HEK293T (cell line): Measurements from ENCODE around the gene WWOX.

Experiments used
- CTCF ChIA-PET: fragments of 350-600 bp; formaldehyde crosslinking; extraction: SDS; loops from one replicate; lab custom pipeline; 2021; ENCODE audit warnings: antibody characterized with exemption, inconsistent platforms; lab: Yijun Ruan, JAX
- POLR2A ChIA-PET: fragments of 350-600 bp; formaldehyde crosslinking; extraction: SDS; loops from one replicate; lab custom pipeline; 2020; ENCODE audit warnings: antibody characterized with exemption, inconsistent platforms; lab: Yijun Ruan, JAX
- DNase-seq: peaks from one replicate; pipeline ENCODE4 v3.0.0; 2012; ENCODE audit warnings: mixed read lengths; ENCODE audit errors: extremely low spot score
- ARNT ChIP-seq: fragments of 450-650 bp; IDR thresholded peaks from 2 replicates; pipeline ENCODE4 v1.6.1; 2017; ENCODE audit warnings: mild to moderate bottlenecking
- BHLHE40 ChIP-seq: fragments of 450-650 bp; IDR thresholded peaks from 2 replicates; pipeline ENCODE4 v1.6.1; 2016; ENCODE audit warnings: mild to moderate bottlenecking, moderate library complexity, borderline replicate concordance
- CTBP1 ChIP-seq: fragments of 450-650 bp; IDR thresholded peaks from 2 replicates; pipeline ENCODE4 v1.6.1; 2016; ENCODE audit warnings: borderline replicate concordance
- ELF4 ChIP-seq: fragments of 450-650 bp; IDR thresholded peaks from 2 replicates; pipeline ENCODE4 v1.6.1; 2017; ENCODE audit warnings: antibody characterized with exemption
- FOXA1 ChIP-seq: fragments of 450-650 bp; IDR thresholded peaks from 2 replicates; pipeline ENCODE4 v1.6.1; 2016; ENCODE audit warnings: mild to moderate bottlenecking
- FOXK2 ChIP-seq: fragments of 450-650 bp; IDR thresholded peaks from 2 replicates; pipeline ENCODE4 v1.6.1; 2016; ENCODE audit warnings: mild to moderate bottlenecking
- FOXM1 ChIP-seq: fragments of 450-650 bp; IDR thresholded peaks from 2 replicates; pipeline ENCODE4 v1.6.1; 2017; ENCODE audit warnings: mild to moderate bottlenecking, borderline replicate concordance
- HDGF ChIP-seq: fragments of 450-650 bp; IDR thresholded peaks from 2 replicates; pipeline ENCODE4 v1.6.1; 2017; ENCODE audit warnings: antibody characterized with exemption, borderline replicate concordance
- L3MBTL2 ChIP-seq: fragments of 450-650 bp; conservative IDR thresholded peaks from 2 replicates; pipeline ENCODE4 v1.6.1; 2016; ENCODE audit warnings: mild to moderate bottlenecking
- LEF1 ChIP-seq: fragments of 450-650 bp; IDR thresholded peaks from 2 replicates; pipeline ENCODE4 v1.6.1; 2017; ENCODE audit warnings: mild to moderate bottlenecking, borderline replicate concordance
- NFRKB ChIP-seq: fragments of 450-650 bp; IDR thresholded peaks from 2 replicates; pipeline ENCODE4 v1.6.1; 2016; ENCODE audit warnings: mild to moderate bottlenecking, moderate library complexity
- SP1 ChIP-seq: fragments of 450-650 bp; IDR thresholded peaks from 2 replicates; pipeline ENCODE4 v1.6.1; 2017
- SUZ12 ChIP-seq: fragments of 450-650 bp; IDR thresholded peaks from 2 replicates; pipeline ENCODE4 v1.6.1; 2016; ENCODE audit warnings: mild to moderate bottlenecking
- TARDBP ChIP-seq: fragments of 450-650 bp; IDR thresholded peaks from 2 replicates; pipeline ENCODE4 v1.6.1; 2016
- ZNF384 ChIP-seq: fragments of 450-650 bp; IDR thresholded peaks from 2 replicates; pipeline ENCODE4 v1.6.1; 2016
- TF ChIP-seq, protein P1 (sequence below): fragments of 450-650 bp; IDR thresholded peaks from 2 replicates; pipeline ENCODE4 v1.6.1; 2016

Gene WWOX

DNA sequence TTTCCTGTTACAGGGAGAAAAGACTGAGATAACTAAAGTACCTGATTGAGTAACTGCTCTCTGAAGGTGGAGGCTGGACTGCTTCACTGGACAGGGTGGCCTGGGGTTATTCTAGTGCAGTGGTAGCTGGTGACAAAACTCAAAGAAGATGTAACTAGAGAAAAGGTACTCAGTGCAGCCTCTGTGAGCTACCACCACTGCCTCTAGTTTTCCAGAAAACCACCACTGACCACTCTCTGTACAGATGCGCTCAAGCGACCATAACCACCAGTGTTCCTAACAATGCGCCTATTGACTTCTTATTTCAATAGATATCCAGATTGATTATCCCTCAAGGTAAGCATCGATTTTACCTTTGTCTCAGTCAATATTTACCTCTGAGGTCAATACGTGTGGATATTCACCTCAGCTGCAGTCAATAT lies 492.2 kb downstream of the WWOX start:
- TF ChIP-seq LEF1: no peak
- POLR2A ChIA-PET: no interaction called here
- CTCF ChIA-PET: no interaction called here
- no peak for DNase-seq

DNA sequence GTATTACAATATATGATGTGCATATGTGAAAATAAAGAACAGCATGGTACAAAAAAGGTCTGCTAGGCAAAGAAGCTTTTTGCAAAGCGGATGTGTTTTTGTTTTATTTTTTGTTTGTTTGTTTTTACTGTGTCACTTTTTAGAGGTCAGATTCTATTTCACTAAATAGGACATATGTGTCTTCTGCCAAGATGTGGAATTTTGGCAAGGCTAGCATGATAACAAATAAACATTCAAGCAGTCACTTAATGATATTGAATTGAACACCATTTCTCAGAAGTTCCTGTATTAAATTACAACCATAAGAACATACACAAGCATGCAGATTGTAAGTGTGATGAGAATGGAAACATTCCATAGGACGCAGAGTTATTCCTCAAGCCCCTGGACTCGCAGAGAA lies 492.7 kb downstream of the WWOX start:
- ChIA-PET POLR2A (no interaction called here), CTCF (no interaction called here)
- no peak for TF ChIP-seq CTBP1
- TF ChIP-seq FOXM1: no peak
- no peak for TF ChIP-seq SP1
- no peak for TF ChIP-seq L3MBTL2
- TF ChIP-seq BHLHE40: no peak
- no peak for TF ChIP-seq NFRKB
- no peak for TF ChIP-seq ZNF384
- no peak for TF ChIP-seq TARDBP
- no peak for TF ChIP-seq ARNT
- no peak for TF ChIP-seq ELF4
- no peak for TF ChIP-seq SUZ12
- TF ChIP-seq LEF1: no peak
- no peak for TF ChIP-seq FOXA1
- TF ChIP-seq FOXK2: no peak
- no peak for TF ChIP-seq HDGF
- TF ChIP-seq, protein P1, sequence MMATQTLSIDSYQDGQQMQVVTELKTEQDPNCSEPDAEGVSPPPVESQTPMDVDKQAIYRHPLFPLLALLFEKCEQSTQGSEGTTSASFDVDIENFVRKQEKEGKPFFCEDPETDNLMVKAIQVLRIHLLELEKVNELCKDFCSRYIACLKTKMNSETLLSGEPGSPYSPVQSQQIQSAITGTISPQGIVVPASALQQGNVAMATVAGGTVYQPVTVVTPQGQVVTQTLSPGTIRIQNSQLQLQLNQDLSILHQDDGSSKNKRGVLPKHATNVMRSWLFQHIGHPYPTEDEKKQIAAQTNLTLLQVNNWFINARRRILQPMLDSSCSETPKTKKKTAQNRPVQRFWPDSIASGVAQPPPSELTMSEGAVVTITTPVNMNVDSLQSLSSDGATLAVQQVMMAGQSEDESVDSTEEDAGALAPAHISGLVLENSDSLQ: no peak
- DNase-seq: no peak

- ChIA-PET POLR2A (no interaction called here), CTCF (interaction anchor here (0.6 kb wide), 1 partner anchor 82 kb away, joined by 3 read pairs; no protein-coding TSS in a partner anchor)
- no peak for TF ChIP-seq FOXA1
- no peak for TF ChIP-seq FOXM1
- no peak for TF ChIP-seq SUZ12
- TF ChIP-seq HDGF: no peak
- no peak for TF ChIP-seq NFRKB
- TF ChIP-seq, protein P1: no peak
- no peak for TF ChIP-seq TARDBP
- TF ChIP-seq FOXK2: no peak
- TF ChIP-seq ELF4: no peak
- no peak for TF ChIP-seq ZNF384
- TF ChIP-seq L3MBTL2: no peak
- no peak for TF ChIP-seq SP1
- no peak for DNase-seq
Observed at GRCh38 chr16:78593352-78593751, 493.9 kb downstream of the WWOX start.

- CTCF ChIA-PET: interaction anchor here (0.6 kb wide), 1 partner anchor 82 kb away, joined by 3 read pairs; no protein-coding TSS in a partner anchor
- POLR2A ChIA-PET: no interaction called here
- no peak for DNase-seq
- no peak for TF ChIP-seq SP1
- no peak for TF ChIP-seq HDGF
- TF ChIP-seq ZNF384: no peak
- TF ChIP-seq FOXK2: no peak
- no peak for TF ChIP-seq ARNT
- no peak for TF ChIP-seq CTBP1
- no peak for TF ChIP-seq LEF1
- TF ChIP-seq, protein P1: no peak
- no peak for TF ChIP-seq BHLHE40
- TF ChIP-seq ELF4: no peak
- no peak for TF ChIP-seq SUZ12
- TF ChIP-seq L3MBTL2: no peak
- TF ChIP-seq NFRKB: no peak
- TF ChIP-seq FOXA1: no peak
- TF ChIP-seq FOXM1: no peak
- no peak for TF ChIP-seq TARDBP
Observed at GRCh38 chr16:78594191-78594590, 494.7 kb downstream of the WWOX start.

- no peak for DNase-seq
- ChIA-PET CTCF (interaction anchor here (0.6 kb wide), 1 partner anchor 42 kb away, joined by 5 read pairs; no protein-coding TSS in a partner anchor), POLR2A (no interaction called here)
- TF ChIP-seq SUZ12 (no peak), BHLHE40 (no peak), SP1 (no peak), ZNF384 (no peak), HDGF (no peak), ELF4 (no peak), FOXA1 (no peak), NFRKB (no peak), FOXK2 (no peak), FOXM1 (no peak), ARNT (no peak), CTBP1 (no peak), TARDBP (no peak), LEF1 (no peak), L3MBTL2 (no peak)
- TF ChIP-seq, protein P1: no peak
Observed at GRCh38 chr16:78596348-78596995, 497.0 kb downstream of the WWOX start.
